SK-N-MC (cell line): Measurements from ENCODE around the gene UNC119B.
A peak's percentile ranks its signal among the peaks of the same experiment; 100 is the strongest.

Source experiments
- EZH2 ChIP-seq: fragments of 200-600 bp; sonication (generic); IDR thresholded peaks from one replicate; pipeline ENCODE4 v1.6.1; 2017; ENCODE audit warnings: antibody characterized with exemption
- FOXP2 ChIP-seq: optimal IDR thresholded peaks from 2 replicates; pipeline ENCODE3; 2011; ENCODE audit warnings: mild to moderate bottlenecking, moderate library complexity; ENCODE audit not compliant: insufficient read depth; ENCODE audit errors: extremely low read length, control extremely low read depth
- POLR2AphosphoS5 ChIP-seq: IDR thresholded peaks from 2 replicates; pipeline ENCODE4 v1.6.1; 2012; ENCODE audit warnings: mild to moderate bottlenecking, low read depth, low read length, borderline replicate concordance

- TF ChIP-seq EZH2, result no peak
- peak; percentile 78; the same call in 1 of the 2 replicates for TF ChIP-seq POLR2AphosphoS5
- TF ChIP-seq FOXP2, result peak; percentile 30
Measured at GRCh38 chr12:120686690-120687577, 23.3 kb upstream of the UNC119B start, which contains the start of gene MLEC.
